Left cardiac atrium (tissue), 4 donors: ENCODE data around the gene MED31. TPM values are rescaled to one million over a fixed set of nuclear protein-coding genes. Genes with fewer than 3 reads are reported as not detected.
"Not testable (repeated sequence)": the region's sequence is repeated elsewhere in the genome, so short reads cannot be mapped to it uniquely, and the experiment has no call there.

Experiments
- ATAC-seq, 2 donors: fragments of 200-7000 bp; cut with Tn5 transposase; one replicate each; pipeline ENCODE4 v1.9.1; 2020; ENCODE audit warnings: mild to moderate bottlenecking in 2 of 2, moderate library complexity in 2 of 2
- DNase-seq: peaks from one replicate; pipeline ENCODE4 v3.0.0-alpha.2; 2020
- intact Hi-C, 2 donors: fragments of 100-400 bp; cut with DNase I; formaldehyde crosslinking; loops; one replicate each; pipeline versions ENCODE4 v1.14.1 to v1.15.1; 2022 to 2023
- total RNA-seq, 2 donors: library from RNA; stranded (reverse); fragmentation: NEBNext Ultra II Directional; extraction: Animal tissue kit (Norgen Biotek cat#: 25700); gene quantifications; one replicate each; pipeline ENCODE4 v1.2.1, GENCODE V29; 2021
- donor health status: DM: no; HTN: yes; CAD: no.
- donor health status: DM: no; HTN: yes; CAD: no; lungs with severe emphysema.
- donor health status: DM: yes; HTN: yes; CAD: no.
- donor health status: Dilated cardiomyopathy.

The MED31 gene
- total RNA-seq, 2 donors from 2014 or later, result 14.7 to 15.6 TPM

DNA sequence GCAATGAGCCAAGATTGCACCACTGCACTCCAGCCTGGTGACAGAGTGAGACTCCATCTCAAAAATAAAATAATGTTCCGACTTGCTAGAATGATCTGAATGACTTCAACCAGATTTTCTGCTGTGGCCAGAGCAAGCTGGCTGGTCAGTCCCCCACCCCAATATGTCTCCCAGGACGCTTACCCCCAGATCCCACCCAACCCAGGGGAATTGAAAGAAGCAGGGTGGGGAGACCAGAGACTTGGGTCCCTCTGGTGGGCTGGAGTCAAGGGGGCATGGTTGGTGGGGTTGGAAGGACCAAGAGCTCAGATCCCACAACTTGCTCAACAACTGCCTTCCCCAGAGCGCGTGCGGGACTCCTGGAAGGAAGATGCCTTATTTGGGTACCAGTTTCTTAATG lies 7.0 kb upstream of the MED31 start:
- DNase-seq, ATAC-seq, intact Hi-C loops: not testable (repeated sequence)

DNA sequence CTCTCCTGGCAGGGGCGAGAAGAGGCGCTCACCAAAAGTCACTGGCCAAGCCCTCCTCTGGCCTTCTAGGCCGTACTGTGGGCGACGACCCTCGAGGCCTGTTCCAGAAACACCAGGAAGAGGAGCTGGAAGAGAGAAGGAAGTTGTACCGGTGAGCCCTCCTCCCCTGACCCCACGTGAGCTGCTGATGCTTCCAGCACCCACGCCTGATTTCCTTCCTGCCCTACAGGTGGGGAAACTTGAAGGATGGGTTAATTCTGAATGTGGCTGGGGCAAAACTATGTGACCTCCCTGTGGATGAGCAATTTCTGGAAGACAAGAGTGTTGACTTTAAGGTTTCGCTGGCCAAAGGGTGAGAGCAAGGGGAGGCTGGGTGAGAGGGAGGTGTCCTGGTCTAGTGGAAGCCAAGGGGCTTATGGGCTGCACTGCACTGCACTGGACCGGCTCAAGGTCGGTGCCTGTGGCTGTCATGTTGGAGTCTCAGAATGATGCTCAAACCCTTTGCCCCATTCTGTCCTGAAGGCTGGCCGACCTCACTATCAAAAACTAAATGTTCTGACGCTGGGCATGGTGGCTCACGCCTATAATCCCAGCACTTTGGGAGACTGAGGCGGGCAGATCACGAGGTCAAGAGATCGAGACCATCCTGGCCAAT lies 6.4 kb upstream of the MED31 start:
- no peak for DNase-seq
- intact Hi-C loops, result no loop called here
- no peak for ATAC-seq

DNA sequence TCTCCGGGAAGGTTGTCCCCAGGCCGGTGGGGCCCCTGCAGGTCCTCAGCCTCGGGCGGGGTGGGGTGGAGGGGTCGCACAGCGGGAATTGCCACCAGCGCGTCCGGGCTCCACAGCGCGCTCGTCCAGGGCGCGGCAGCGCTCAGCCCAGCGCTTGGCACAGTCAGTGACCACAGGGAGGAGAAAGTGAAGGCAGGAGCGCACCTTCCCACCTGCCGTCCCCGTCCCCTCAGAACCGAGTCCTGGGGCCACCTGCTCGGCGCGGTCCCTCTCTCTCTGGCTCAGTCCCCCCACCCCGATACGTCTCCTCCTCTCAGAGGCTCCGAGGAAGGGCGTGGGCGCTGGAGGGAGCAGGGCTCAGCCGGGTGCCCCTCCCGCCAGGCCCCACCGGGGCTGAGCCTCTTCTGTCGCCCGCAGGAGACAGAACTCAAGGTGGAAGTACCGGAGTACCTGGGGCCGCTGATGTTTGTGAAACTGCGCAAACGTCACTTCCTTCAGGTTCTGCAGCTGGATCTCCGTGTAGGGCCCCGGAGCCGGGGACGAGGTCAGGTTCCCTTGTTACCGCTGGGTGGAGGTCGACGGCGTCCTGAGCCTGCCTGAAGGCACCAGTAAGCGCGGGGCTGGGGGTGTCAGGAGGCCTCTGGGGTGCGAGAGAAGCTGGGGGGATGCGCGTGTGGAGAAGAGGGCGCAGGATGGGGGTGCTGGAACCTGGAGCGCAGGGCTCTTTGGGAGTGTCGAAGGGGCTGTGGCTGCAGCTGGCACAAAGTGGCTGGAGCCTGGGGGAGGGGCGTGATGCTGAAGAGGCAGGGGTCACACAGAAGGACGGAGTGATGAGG lies 5.6 kb upstream of the MED31 start:
- ATAC-seq, result peak in 1 of 2 donors; percentile 11
- intact Hi-C loops, DNase-seq: not testable (repeated sequence)

- ATAC-seq, DNase-seq, intact Hi-C loops: not testable (repeated sequence)
Observed at GRCh38 chr17:6655732-6656361, 4.4 kb upstream of the MED31 start.

GRCh38 chr17:6654841-6655731 lies 3.7 kb upstream of the MED31 start:
- no peak for DNase-seq
- intact Hi-C loops, result no loop called here
- peak in 1 of 2 donors; percentile 5 for ATAC-seq

- ATAC-seq (peak; percentile 17 to 48), DNase-seq (peak; percentile 52)
- intact Hi-C loops, result no loop called here
Observed at GRCh38 chr17:6651919-6652452, 581 bp upstream of the MED31 start.

DNA sequence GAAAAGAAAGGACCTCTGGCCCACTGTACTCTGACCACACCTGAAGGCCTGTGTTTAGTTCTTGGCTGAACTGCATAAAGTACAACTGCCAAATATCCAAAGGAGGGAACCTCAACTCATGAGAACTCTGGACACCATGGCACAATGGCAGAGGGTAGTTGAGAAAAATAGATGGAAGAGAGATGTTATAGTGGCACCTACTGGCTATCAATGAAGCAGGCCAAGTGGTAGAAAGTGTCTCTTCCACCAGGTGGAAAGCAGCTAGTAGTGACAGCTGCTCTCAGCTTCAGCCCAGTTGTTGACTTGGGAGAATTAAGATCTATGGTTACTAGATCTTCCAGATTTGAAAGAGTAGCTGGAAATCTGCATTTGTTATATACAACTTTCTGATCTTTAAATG lies 3.2 kb downstream of the MED31 start:
- intact Hi-C loops, result no loop called here
- no peak for DNase-seq
- ATAC-seq, result no peak

- intact Hi-C loops, result no loop called here
- DNase-seq (no peak), ATAC-seq (no peak)
Observed at GRCh38 chr17:6643451-6644125, 7.8 kb downstream of the MED31 start.

GRCh38 chr17:6642592-6642991 lies 8.8 kb downstream of the MED31 start:
- ATAC-seq (no peak), DNase-seq (no peak)
- intact Hi-C loops, result no loop called here

GRCh38 chr17:6641247-6641863 lies 10.1 kb downstream of the MED31 start:
- intact Hi-C loops, result no loop called here
- ATAC-seq (peak in 1 of 2 donors; percentile 5), DNase-seq (no peak)

DNA sequence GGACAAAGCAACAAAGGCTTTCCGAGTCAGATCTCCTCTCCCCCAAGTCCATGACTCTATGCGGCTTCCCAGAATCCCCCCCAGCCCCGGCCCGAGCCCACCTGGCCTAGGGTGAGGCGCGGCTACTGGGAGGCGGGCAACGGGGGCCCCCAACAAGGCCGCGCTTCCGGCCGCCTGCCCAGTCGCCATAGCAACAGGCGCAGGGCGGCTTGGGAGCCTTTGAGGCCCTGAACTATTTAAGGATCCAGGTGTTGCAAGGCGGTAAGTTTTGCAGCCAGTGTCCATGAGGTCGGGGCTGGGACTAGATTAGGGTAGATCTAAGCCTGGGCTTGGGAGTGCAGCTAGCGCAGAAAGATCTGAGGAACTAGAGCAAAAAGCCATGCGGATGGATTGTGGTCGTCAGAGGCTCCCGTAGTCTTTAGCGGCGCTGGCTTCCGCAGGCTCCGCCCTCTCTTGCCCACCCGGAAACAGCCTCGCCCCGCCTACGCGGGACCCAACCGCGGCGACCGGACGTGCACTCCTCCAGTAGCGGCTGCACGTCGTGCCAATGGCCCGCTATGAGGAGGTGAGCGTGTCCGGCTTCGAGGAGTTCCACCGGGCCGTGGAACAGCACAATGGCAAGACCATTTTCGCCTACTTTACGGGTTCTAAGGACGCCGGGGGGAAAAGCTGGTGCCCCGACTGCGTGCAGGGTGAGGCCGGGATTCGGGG lies 10.7 kb downstream of the MED31 start, which contains the start of the genes KIAA0753 and TXNDC17:
Gene KIAA0753, minus strand, starts transcription at position 176 of the 711 bp plus-strand sequence. CDS start 5,608 bp downstream, outside the sequence.
Gene TXNDC17, plus strand, starts transcription at position 525 of the 711 bp plus-strand sequence. Its CDS starts 23 bp downstream, at position 548.
- DNase-seq, result peak; percentile 95
- ATAC-seq, result peak; percentile 97 to 98
- intact Hi-C loops, result no loop called here

GRCh38 chr17:6639586-6640535 lies 11.5 kb downstream of the MED31 start:
- DNase-seq (peak; percentile 50), ATAC-seq (peak; percentile 51 to 64)
- intact Hi-C loops, result no loop called here

DNA sequence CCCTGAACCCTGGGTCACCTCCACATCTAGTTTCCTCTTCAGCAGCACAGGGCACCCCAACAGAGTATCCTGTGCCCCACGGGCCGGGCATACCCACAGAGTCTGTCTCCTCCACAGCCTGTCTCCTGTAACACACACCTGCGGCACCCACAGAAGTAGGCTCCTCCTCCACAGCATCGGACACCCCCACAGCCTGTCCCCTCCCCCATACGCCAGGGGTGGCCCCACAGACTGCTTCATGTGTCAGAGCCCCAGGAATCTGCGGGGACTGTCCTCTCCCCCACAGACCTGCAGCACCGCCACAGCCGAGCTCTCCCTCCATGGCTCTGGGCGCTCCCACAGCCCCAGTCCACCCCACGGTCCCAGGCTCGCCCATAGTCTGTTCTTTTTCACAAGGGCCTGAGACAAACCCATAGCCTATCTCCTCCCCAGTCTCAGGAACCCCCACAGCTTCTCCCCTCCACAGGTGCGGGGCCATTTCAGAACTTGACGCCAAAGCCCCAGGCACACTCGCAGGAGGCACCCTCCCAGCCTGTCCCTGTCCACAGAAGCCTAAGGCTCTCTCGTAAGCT lies 12.3 kb downstream of the MED31 start:
- no peak for DNase-seq
- ATAC-seq, result no peak
- intact Hi-C loops, result no loop called here

GRCh38 chr17:6638046-6638908 lies 13.1 kb downstream of the MED31 start:
- intact Hi-C loops, result no loop called here
- no peak for ATAC-seq
- no peak for DNase-seq

DNA sequence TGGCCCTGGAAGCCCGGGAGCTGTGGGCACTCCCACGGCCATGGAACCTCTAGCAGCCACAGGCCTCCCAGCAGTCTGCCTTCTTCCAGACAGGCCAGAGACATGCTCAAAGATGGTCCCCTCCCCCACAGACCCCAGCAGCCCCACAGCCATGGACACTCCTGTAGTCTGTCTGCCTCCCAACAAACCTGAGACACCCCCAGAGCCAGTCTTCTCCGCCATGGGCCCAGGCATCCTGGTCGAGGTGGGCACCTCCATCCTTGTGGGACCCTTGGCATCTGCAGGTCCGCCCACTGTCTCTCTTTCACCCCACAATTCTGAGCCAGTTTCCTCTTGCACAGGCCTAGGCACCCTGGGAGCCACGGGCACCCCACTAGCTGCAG lies 14.0 kb downstream of the MED31 start:
- DNase-seq (no peak), ATAC-seq (no peak)
- intact Hi-C loops, result no loop called here
